Activated CD4-positive, alpha-beta T cell treated with anti-CD3 and anti-CD28 coated beads, Interleukin-2, amount 50 U/mL, for 48 hours (primary cell): Measurements from ENCODE around the gene UBE2N.
"Not testable (repeated sequence)": the region's sequence is repeated elsewhere in the genome, so short reads cannot be mapped to it uniquely, and the experiment has no call there.

ENCODE experiments used
- DNase-seq, 2 experiments: peaks; one replicate each; pipeline ENCODE4 v3.0.0-alpha.2; 2020

UBE2N gene

GRCh38 chr12:93442411-93443340 lies 929 bp upstream of the UBE2N start:
- no peak for DNase-seq

- DNase-seq: peak; percentile 39
These were observed 598 bp downstream of the UBE2N start for GRCh38 chr12:93441081-93441616.

DNA sequence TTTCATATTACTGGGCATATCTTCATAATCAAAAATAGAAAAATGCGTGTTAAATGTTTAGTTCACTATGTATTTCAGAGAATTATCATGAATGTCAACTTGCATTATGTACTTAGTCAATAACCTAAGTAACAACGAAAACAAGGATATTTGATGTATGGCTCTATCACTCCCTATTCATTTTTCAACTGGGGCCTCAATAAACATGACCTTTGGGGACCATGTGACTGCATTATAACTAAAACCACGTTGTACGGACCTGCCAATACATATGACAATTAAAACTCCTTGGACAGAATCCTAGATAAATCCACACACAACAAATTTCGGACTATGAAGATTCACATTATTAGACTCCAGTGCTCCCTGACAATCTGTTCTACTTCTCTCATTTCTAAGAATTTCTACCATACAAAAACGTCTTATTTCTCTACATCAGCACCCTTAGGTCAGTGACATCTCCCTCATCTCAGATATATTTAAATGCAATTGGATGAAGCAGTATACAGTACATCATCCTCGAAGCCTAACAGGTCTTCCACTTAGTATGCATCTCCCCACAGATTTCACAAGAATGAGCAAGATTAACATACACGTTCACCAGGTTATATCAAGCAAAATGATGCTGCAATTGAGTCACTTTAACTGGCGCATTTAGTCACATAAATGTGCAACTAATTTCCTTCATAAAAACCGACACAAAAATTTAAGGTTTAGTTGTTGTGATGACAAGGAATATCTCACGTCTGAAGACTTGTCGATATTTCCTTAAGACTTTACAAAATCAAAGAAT lies 1.5 kb downstream of the UBE2N start:
- no peak for DNase-seq

- no peak for DNase-seq
These were observed 3.3 kb downstream of the UBE2N start for GRCh38 chr12:93438266-93439050.

- no peak for DNase-seq
These were observed 7.4 kb downstream of the UBE2N start for GRCh38 chr12:93434256-93434865.

DNA sequence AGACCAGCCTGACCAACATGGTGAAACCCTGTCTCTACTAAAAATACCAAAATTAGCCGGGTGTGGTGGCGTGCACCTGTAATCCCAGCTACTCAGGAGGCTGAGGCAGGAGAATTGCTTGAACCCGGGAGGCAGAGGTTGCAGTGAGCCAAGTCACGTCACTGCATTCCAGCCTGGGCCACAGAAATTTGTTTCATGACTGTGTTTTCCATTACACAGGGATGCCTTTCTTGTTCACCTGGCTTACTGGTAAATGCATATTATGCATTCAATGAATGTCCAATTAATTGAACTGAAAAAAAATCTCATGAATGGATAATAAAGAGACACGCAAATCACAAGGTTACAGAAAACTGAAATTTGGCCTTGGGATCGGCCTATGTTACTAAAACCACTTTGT lies 9.7 kb downstream of the UBE2N start:
- DNase-seq: not testable (repeated sequence)

- no peak for DNase-seq
These were observed 11.5 kb downstream of the UBE2N start for GRCh38 chr12:93430280-93430679.

GRCh38 chr12:93429852-93430251 lies 11.9 kb downstream of the UBE2N start:
- DNase-seq: no peak

DNA sequence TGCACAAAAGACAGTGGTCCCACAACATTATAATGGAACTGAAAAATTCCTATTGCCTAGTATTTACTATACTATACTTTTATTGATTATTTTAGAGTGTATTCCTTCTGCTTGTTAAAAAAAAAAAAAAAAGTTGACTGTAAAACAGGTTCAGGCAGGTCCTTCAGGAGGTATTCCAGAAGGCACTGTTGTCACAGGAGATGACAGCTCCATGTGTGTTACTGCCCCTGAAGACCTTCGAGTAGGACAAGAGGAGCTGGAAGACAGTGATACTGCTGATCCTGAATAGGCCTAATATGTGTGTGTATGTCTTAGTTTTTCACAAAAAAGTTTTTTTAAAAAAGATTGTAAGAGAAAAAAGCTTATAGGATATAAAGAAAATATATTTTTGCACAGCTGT lies 12.3 kb downstream of the UBE2N start:
- no peak for DNase-seq

- no peak for DNase-seq
These were observed 13.8 kb downstream of the UBE2N start for GRCh38 chr12:93427779-93428564.

GRCh38 chr12:93426412-93426805 lies 15.3 kb downstream of the UBE2N start:
- no peak for DNase-seq

GRCh38 chr12:93425736-93426411 lies 15.9 kb downstream of the UBE2N start:
- DNase-seq: no peak

- DNase-seq: no peak
These were observed 19.7 kb downstream of the UBE2N start for GRCh38 chr12:93422050-93422449.

DNA sequence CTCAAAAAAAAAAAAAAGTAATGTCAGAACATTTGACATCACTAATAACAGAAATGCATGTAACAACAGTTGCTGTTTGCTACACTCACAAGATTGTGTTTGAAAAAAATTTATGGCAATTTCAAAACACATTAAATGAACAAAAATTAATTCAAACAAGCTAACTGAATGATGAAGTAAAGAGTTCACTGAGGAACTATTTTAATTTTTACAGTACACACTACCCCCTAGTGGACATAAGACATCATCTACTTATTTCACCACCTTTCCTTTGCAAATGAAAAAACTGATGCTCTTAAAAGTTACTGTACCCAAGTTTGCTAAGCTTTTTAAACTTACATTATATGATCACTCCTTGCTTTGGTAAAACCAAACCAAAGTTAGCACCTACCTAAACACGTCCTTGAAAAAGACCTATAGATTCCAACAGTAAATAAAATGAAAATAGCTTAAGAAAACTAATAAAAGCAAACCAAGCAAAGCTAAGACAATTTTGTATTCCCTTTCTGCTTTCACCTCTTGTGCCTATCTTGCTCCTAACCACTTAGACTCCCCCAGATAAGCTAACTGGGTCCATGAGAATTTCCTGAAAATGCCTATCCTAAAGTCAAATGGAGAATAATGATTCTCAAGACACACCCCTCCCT lies 22.2 kb downstream of the UBE2N start:
- DNase-seq: no peak

- no peak for DNase-seq
These were observed 23.7 kb downstream of the UBE2N start for GRCh38 chr12:93417967-93418480.

- DNase-seq: no peak
These were observed 25.9 kb downstream of the UBE2N start for GRCh38 chr12:93415723-93416464.

DNA sequence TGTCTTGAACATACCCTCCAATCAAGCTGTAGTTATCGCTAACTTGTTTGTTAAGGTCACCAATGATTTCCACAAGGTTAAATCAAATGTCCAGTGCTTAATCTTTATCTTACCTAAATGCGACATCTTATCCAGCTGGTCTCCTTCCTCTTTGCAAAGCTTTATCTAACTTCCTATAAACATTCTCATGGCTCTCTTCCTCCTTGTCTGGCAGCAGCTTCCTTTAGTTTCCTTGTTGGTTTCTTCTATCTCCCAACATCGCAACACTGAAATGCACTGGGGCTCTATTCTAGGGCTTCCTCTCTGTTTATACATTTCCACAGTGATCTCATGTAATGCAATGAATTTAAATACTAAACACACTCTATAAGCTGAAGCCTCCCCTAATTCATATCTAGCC lies 28.7 kb downstream of the UBE2N start:
- DNase-seq: no peak

- not testable (repeated sequence) for DNase-seq
These were observed 29.4 kb downstream of the UBE2N start for GRCh38 chr12:93412396-93412795.

DNA sequence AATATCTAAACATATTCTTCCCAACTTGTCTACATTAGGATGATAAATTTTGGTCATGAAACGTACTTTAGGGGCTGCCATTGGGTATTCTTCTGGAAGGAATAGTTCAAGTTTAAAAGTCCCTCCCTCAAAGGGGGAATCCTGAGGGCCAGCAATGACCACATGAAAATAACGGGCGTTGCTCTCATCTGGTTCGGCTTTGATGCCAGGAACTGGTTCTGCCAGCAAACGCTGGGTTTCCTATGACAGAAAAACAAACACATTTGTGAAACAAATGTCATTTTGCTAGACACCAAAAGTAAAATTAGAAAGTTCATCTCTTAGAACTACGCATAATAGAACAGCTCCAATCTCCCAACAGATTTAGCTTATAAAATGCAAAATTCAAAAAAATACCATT lies 30.7 kb downstream of the UBE2N start:
- not testable (repeated sequence) for DNase-seq
